Choroid plexus epithelial cell (primary cell): Measurements from ENCODE around the gene ALK.

Source experiments
- DNase-seq: peaks from one replicate; pipeline ENCODE4 v3.0.0-alpha.2; 2010; ENCODE audit warnings: low read depth
- H3K4me3 ChIP-seq: 2 replicates; pipeline ENCODE4 v1.5.1; 2011; ENCODE audit warnings: low read depth, mild to moderate bottlenecking, control low read depth, low read length, moderate library complexity
- CTCF ChIP-seq: conservative IDR thresholded peaks from 2 replicates; pipeline ENCODE4 v1.5.1; 2011; ENCODE audit warnings: low read depth, mild to moderate bottlenecking, control low read depth, inconsistent platforms, low read length, moderate library complexity

The ALK gene

GRCh38 chr2:29817801-29818680 is 103.3 kb downstream of the ALK start:
- no peak for TF ChIP-seq CTCF
- no peak overlapping the region for H3K4me3 ChIP-seq
- no peak for DNase-seq

- DNase-seq: no peak
- TF ChIP-seq CTCF: no peak
- H3K4me3 ChIP-seq: no peak overlapping the region
Measured at GRCh38 chr2:29817299-29817698, 104.1 kb downstream of the ALK start.

GRCh38 chr2:29816651-29817050 is 104.7 kb downstream of the ALK start:
- no peak for TF ChIP-seq CTCF
- no peak for DNase-seq
- no peak overlapping the region for H3K4me3 ChIP-seq

DNA sequence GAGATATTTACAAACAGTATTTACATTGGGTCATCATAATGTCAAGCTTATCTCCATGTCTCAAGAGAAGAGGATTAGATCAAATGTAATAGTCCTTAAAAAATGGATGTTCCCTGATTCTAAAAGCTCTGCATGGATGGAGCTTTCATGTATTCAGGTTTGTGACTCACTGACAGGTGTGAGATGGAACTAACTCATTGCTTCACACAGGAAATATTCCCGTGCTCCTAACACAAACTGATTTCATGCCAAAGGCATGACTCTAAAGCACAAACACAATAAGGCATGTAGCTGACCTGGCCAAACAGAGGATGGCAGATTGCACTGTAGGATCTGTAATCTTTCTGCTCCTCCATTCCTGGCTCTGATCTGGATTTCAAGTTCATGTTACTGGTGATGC is 110.0 kb downstream of the ALK start:
- no peak for TF ChIP-seq CTCF
- no peak overlapping the region for H3K4me3 ChIP-seq
- DNase-seq: peak; percentile 21

GRCh38 chr2:29810956-29811355 is 110.4 kb downstream of the ALK start:
- peak; percentile 52 for DNase-seq
- TF ChIP-seq CTCF: no peak
- no peak overlapping the region for H3K4me3 ChIP-seq

GRCh38 chr2:29808321-29808720 is 113.1 kb downstream of the ALK start:
- H3K4me3 ChIP-seq: no peak overlapping the region
- DNase-seq: no peak
- TF ChIP-seq CTCF: no peak

DNA sequence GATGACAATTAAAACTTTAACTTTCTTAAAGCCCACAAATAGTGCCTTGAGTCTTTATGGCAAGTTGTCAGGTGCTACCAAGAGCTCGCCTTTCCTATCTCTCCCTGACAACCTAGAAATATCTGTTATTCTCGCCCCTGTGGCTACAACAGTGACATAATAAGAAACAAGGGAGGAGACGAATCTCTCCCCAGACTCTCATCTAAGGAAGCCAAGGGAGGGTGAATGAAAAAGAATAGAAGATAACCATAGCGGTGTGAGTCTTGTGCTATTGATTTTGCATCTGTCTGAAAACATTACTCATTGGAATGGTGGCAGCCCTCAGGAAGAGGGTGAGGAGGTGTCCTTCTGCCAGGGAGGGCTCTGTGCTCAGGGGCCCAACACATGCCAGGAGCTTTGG is 114.3 kb downstream of the ALK start:
- H3K4me3 ChIP-seq: no peak overlapping the region
- DNase-seq: no peak
- no peak for TF ChIP-seq CTCF
